ENCODE measurements around the gene RC3H1.
"Not testable (repeated sequence)": the region's sequence is repeated elsewhere in the genome, so short reads cannot be mapped to it uniquely, and the experiment has no call there.

Gene RC3H1

DNA sequence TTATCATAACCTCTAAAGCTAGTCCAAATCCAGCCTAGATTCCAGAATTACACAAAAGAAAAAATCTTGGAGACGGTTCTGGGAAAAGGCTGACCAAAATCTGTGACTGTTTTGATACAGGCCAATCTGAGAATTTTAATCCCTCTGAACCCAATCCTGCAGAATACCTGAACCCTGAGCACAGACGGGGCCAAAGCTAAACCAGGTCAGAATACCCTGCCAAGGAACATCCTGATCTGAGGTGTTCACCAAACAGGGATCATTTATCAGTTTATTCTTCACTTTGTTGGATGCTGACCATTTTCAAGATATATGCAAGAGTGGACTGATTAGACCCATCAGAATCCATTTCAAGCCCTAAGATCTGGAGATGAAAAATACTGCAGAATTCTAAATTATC is 3.6 kb downstream of the RC3H1 start:
- DNase-seq: no peak

DNA sequence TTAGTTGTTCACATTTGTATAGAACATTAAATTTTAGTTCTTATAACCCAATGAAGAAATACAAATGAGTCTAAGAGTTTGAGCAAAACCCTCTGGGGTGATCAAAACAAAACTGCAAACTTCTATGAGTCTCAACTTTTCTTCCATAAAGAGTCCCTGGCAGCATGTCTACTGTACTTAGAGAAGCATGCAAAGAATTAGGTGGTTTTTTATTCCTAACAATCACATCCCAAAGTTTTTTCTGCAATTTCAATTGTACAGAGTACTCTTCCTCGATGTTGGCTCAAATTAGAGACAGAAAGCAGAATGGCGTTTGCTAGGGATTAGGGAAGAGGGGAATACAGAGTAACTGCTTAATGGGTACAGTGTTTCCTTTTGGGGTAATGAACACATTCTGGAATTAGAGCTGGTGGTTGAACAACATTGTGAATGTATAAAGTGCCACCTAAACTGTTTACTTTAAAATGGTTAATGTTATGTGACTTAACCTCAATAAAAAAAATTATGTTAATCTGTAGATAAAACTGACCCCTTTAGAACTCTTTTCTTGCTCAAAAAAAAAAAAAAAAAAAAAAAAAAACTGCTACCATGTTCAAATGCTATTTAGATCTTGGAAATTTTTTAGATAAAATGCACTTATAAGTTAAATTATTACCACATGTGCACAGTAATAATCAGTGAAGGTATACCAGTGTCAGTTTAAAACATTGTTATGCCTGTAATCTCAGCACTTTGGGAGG is 4.8 kb downstream of the RC3H1 start:
- DNase-seq: no peak

DNA sequence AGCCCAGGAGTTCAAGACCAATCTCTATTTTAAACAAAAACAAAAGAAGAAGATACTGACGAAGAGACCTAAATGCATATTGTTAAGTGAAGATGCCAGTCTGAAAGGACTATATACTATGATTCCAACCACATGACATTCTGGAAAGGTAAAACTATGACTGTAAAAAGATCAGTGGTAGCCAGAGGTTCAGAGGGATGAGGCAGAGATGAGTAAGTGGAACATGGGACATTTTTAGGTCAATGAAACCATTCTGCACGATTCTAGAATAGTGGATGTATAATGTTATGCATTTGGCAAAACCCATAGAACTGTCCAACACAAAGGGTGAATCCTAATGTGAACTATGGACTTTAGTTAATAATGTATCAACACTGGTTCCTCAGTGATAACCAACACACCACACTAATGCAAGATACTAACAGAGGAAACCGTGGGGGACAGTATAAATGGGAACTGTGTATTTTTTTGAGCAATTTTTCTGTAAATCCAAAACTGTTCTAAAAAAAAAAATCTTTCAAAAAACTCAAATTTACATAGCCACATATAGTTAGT is 8.2 kb downstream of the RC3H1 start:
- DNase-seq: no peak

DNA sequence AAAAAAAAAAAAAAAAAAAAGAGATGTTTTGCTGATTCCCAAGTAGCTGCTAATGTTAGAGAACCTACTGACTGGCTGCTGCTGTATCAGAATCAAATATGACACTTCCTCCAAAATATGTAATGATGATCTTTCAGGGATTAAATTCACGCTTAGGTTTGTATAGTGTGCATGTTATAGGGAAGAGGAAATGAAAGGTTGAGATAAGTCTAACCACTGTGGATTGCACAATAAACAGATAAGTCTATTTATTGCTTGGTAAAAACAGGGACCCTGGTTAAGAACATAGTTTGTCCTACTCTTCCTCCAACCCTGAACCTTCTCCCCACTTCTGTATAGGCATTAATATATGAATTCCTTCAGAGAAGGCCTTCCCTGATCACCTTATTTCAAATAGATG is 13.2 kb downstream of the RC3H1 start:
- no peak for DNase-seq

DNA sequence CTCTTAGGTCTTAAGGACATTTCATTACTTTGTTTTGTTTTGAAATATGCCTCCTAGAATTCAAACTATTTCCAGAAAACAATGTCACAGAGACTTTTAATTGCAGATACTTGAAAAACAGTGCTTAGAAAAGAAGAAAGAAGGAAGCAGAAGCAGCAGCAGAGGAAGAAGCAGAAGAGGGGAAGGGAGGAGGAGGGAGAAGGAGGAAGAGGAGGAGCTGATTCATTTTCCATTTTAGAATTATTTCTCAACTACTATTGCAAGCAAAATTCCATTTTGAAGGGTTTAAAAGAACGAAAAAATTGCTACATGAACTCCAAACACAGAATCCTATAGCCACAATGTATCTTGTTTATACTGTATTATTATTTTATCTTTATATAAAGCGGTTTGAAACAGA is 13.9 kb downstream of the RC3H1 start:
- DNase-seq: no peak

DNA sequence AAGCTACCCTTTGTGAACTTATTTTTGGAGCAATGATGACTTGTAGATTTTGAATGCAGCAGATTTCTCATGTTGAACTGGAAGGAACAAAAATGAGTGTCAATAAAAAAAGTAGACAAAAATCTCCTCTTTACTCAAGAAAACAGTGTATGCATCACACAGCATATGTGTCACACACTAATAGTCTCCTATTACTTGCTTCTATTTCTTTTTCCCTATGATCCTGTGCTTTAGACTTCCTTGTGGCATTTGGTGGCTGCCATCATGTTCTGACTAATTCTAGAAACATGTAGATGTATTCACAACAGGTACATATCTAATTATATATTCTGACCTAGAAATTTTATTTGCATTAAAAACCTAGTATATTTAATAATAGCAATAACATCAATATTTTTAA is 14.3 kb downstream of the RC3H1 start:
- no peak for DNase-seq

DNA sequence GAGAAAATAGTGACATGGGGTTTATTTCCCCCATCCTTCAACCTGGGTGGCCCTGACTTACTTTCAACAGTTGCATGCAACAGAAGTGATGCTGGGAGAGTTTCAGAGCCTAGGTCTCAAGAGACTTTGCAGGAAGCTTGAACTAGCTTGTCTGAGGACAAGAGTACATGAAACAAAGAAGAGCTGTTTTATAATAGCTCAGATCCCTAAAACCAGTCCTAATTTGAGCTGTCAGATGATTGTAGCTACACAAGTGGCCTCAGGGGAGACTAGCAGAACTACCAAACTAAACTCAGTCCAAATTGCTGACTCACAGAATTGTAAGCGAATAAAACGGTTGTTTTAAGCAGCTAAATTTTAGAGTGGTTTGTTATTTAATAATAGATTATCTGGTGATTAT is 17.1 kb downstream of the RC3H1 start:
- no peak for DNase-seq

DNA sequence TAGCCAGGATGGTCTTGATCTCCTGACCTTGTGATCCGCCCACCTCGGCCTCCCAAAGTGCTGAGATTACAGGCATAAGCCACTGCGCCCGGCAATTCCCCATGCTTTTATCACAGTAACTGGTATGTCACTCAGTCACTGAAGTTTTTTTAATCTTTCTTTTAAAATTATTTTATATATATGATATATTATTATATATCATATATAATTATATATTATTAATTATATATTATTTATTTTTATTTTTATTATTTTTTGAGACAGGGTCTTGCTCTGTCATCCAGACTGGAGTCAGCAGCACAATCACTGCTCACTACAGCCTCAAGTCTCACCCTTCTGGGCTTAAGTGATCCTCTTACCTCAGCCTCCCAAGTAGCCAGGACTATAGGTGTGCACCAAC is 18.3 kb downstream of the RC3H1 start:
- no peak for DNase-seq

DNA sequence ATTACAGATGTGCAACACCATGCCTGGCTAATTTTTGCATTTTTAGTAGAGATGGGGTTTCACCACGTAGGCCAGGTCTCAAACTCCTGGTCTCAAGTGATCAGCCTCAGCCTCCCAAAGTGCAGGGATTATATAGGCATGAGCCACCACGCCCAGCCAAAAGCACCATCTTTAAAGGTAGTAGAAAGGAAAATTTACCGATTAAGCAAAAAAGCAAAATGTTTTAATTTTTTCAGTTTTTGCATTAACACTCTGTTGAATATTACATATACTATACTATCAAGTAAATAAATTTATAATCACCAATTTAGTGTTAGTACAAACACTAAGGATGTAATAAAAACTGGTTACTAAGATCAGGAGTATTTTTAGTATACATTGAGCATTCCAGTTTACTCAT is 20.6 kb downstream of the RC3H1 start:
- DNase-seq: no peak

DNA sequence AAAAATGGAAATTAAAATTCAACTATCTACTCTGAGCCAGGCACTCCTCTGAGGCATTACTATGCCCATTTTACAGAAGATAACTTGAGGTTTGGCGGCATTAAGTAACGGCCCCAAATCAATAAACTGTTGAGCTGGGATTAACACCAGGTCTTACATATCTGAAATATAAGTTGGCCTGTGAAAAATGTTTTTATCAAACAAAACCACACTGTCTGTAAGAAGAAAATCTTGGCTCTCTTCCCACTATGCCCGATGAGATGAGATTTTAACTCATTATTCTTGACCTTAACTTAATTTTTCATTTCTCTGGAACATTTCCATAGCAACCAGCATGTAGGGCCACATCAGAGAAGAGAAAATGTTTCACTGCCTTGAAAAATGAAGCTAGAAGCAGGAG is 21.8 kb downstream of the RC3H1 start:
- no peak for DNase-seq

DNA sequence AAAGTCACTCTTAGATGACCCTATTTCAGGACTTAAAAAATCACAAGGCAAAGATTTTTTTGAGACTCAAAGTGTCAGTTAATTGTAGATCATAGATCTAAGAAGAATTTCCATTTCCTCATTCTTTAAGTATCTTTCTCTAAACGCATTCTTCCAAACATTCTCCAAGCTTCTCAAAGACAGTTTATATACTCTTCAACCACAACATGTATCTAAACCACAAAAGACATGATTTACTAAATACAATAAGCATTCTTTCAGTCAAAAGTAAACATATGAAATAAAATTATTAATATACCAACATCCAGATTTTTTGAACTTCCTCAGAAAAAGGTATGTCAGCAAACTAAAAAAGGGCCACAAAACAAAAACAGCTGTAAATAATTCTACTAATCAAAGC is 24.4 kb downstream of the RC3H1 start:
- no peak for DNase-seq

DNA sequence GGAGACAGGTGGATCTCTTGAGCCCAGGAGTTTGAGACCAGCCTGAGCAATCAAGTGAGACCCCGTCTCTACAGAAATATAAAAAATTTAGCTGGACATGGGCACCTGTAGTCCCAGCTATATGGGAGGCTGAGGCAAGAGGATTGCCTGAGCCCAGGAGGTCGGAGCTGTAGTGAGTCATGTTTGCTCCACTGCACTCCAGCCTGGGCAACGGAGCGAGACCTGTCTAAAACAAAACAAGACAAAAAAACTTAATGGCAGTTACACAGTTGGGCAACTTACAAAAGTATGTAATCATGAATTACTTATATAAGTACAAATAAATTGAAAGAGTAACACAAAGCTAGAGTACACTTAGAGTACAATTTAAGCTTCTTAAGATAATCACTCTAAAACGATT is 25.2 kb downstream of the RC3H1 start:
- no peak for DNase-seq

DNA sequence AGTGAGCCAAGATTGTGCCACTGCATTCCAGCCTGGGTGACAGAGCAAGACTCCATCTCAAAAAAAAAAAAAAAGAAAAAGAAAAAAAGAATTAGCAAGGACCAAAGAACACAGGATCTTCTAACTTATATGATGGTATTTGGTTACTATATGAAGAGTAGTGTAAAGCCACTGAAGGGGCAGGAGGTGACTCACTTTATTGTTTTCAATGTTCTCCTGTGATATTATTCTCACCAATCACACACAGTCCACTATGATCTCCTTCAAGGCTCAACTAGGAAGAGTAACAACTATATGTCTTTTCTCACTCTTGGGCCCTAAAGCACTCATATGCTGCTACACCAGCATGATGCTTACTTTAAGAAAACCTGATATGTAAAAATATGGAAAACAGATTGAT is 26.7 kb downstream of the RC3H1 start:
- DNase-seq: no peak

DNA sequence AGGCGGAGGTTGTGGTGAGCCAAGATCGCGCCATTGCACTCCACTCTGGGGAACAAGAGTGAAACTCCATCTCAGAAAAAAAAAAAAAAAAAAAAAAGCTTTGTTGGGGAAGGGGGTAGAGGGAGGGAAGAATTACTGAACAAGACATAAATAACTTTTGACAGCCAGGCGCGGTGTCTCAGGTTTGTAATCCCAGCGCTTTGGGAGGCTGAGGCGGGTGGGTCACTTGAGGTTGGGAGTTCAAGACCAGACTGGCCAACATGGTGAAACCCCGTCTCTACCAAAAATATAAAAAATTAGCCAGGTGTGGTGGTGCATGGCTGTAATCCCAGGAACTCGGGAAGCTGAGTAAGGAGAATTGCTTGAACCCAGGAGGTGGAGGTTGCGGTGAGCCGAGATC is 28.2 kb downstream of the RC3H1 start:
- DNase-seq: not testable (repeated sequence)

DNA sequence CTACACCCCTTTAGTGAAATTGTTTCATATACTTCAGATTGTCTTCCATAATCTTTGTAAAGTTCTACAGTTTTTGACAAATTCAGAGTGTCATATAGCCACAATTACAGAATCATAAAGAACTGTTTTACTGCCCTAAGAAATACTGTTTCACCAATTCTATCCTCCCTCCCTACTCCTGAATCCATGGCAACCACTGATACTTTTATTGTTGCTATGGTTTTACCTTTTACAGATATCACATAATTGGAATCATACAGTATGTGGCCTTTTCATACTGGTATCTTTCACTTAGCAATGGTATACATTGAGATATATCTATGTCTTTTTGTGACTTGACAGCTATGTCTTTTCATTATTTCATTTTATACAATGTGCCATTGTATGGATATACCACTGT is 34.1 kb downstream of the RC3H1 start:
- DNase-seq: no peak

DNA sequence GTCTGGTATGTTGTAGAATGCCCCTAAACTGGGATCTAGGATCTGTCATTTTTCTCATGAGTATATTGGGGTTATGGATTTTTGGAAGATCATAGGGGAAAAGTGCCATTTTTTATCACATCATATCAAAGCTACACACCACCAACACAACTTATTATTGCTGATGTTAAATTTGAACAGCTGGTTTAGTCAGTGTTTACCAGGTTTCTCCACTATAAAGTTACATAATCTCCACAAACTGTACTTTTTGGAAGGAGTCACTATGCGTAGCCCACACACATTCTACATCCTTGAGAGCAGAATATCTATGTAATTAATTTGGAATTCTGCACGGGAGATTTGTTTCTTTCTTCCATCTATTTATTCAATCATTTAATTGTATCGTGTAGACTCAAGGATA is 35.2 kb downstream of the RC3H1 start:
- no peak for DNase-seq

DNA sequence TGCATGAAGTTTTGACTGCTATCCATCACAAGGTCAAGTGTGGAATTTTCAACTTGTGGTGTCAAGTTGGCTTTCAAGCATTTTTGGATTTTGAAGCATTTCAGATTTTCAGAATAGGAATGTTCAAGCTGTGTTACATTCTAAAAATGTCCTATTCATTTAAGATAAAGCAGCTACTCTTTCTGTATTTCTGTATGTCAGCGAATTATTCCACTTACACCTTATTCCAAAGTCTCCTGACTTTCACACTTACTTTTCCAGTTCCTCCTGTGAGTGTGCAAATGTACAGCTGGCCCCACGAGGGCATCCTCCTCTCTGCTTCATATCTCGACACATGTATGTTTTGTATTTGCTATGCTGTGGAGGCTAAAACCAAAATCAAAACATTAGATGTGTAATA is 51.9 kb downstream of the RC3H1 start:
- no peak for DNase-seq

DNA sequence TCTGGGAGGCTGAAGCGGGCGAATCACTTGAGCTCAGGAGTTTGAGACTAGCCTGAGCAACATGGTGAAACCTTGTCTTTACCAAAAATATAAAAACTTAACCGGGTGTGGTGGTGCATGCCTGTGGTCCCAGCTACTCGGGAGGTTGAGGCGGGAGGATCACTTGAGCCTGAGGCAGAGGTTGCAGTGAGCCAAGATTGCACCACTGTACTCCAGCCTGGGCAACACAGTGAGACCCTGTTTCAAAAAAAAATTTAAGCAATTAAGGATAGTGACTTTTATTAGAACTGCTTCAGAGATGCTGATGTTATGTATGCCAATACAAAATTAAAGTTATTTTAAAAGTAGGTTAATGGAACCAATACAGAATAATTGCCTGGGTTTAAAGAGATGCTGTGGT is 56.3 kb downstream of the RC3H1 start:
- not testable (repeated sequence) for DNase-seq

DNA sequence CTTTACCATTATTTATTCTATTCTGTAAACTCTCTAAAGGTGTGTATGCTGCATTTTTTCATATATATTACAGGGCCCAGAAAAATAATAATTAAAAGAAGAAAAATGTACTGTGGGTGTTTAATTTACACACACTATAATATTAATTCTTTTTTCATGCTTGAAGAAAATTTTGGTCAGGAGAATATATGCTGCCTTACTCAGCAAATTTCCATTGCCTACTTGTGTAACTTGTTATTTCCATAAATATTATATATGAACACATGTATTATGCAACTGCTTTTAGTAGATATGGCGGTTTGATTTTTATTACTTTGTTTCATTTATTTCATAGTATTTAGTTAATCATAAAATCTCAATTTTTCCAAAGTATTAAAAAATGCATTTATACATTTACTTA is 58.7 kb downstream of the RC3H1 start:
- no peak for DNase-seq

DNA sequence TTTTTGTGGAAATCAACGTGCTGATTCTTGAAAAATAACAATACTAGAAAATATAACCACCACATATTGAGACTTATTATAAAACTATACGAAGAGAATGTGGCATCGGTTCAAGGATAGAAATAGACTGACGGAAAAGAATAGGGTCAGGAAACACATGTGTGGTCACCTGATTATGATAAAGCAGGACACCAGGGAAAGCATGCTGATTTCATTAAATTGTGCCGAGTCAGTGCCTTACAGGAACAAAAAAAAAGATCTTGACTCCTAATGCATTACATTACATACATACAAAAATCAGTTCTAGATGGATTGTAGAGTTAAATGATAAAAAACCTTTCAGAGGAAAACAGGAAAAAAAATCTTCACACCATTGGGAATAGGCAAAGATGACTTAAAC is 61.5 kb downstream of the RC3H1 start:
- no peak for DNase-seq

DNA sequence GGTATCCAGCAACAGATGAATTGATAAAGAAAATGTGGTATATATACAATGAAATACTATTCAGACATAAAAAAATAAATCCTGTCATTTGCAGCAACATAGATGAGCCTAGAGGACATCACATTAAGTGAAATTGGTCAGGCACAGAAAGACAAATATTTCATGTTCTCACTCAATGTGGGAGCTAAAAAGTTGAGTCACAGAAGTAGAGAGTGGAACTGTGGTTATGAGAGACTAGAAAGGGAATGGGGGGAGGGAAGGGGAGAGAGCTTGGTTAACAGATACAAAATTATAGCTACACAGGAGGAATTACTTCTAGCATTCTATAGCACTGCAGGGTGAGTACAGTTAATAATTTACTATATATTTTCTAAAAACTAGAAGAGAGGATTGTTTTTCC is 68.0 kb downstream of the RC3H1 start:
- no peak for DNase-seq

DNA sequence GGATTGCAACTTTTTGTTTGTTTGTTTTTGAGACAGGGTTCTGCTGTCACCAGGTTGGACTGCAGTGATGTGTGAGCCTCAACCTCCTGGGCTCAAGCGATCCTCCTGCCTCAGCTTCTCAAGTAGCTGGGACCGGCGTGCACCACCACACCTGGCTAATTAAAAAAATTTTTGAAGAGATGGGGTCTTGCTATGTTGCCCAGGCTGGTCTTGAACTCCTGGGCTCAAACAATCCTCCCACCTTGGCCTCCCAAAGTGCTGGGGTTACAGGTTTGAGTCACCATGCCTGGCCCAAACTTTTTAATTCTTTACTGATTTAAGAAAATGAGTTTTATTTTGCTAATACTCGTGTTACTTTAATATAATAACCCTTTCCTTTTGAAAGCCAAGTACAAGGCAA is 73.6 kb downstream of the RC3H1 start:
- DNase-seq: no peak

DNA sequence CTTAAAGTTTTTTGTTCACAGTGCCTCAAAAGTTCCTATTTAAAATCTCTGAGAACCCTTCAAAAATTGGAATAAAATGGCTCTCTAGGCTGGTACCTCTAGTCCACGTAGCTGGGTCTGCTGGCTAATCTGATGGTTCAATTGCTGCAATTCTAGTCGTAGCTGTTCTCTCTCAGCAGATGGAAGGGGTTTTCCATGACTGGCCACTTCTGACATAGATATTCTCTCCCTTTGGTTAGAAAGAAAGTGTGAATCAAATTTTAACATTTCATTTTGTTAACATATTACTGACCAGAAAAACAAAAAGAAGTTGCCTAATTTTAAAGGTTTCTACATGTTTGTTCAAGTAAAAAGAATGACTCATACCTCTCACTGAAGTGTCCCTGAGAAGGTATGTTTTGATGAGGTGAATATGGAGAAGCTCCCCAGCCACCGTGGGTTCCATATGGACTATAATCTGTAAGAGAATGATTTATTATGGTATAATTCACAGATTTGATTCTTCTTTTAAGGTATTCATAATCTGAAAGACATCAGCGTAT is 75.7 kb downstream of the RC3H1 start:
- no peak for DNase-seq

DNA sequence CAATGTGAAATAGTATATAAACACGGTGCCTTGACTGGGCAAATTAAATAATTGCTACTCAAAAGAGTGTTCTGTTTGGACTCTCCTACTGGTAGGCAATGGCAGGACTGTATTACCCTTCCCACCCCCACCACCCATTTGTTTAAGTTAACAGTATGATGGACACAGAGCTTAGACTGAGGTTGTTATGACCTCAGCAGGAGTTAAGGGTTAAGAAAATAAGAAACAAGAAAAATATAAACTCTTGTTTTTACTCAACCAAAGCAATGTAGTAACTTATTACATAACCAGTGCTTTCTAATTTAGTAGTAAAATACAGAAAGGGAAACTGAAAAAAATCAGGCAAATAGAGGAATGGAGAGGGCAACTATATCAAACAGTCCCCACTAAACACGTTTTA is 85.1 kb downstream of the RC3H1 start:
- DNase-seq: no peak

DNA sequence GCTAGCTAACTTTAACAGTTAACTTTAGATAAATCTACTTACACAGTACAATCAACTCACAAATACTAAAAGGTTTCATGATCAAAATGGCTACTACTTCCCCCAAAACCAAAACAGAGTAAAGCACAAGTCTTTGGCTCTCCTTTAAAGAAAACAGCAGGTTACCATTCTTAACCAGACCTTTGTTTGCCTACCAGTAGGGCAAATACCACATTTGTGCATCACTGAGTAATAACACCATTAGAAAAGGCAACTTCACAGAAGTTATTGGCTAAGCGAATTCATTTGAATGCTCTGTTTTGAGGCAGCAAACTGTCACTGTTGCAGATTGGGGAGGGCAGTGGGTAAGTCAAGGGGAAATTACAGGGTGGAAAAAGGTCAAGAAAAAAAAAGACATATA is 87.7 kb downstream of the RC3H1 start:
- no peak for DNase-seq

All from CD4-positive, alpha-beta T cell treated with Interleukin-15 for 1 hour (primary cell).